PFSK-1 (cell line): Measurements from ENCODE around the gene TULP1.

Experiments used
- FOXP2 ChIP-seq: optimal IDR thresholded peaks from 2 replicates; pipeline ENCODE3; 2011; ENCODE audit warnings: borderline replicate concordance, control low read depth, inconsistent platforms; ENCODE audit not compliant: insufficient read depth; ENCODE audit errors: extremely low read length, extremely low read depth
- POLR2AphosphoS5 ChIP-seq: IDR thresholded peaks from 2 replicates; pipeline ENCODE4 v1.6.1; 2012; ENCODE audit warnings: low read depth, mild to moderate bottlenecking, control low read depth, low read length, moderate library complexity
- REST ChIP-seq, 2 experiments: IDR thresholded peaks; 2 replicates each; pipeline versions ENCODE4 v1.6.1 to v1.8.0; 2011 to 2012; ENCODE audit warnings: low read depth in 2 of 2, low read length in 2 of 2, control low read depth in 1 of 2, inconsistent platforms in 1 of 2, mild to moderate bottlenecking in 1 of 2, moderate library complexity in 1 of 2; ENCODE audit not compliant: insufficient read depth in 1 of 2
- SIN3A ChIP-seq: IDR thresholded peaks from 2 replicates; pipeline ENCODE4 v1.6.1; 2012; ENCODE audit warnings: mild to moderate bottlenecking, low read length, moderate library complexity, borderline replicate concordance; ENCODE audit not compliant: insufficient read depth
- TAF1 ChIP-seq: IDR thresholded peaks from 2 replicates; pipeline ENCODE4 v1.6.1; 2012; ENCODE audit warnings: low read length, control low read depth, borderline replicate concordance; ENCODE audit not compliant: insufficient read depth

The TULP1 gene

GRCh38 chr6:35465646-35466045, 47.0 kb downstream of the TULP1 start:
- no peak for TF ChIP-seq SIN3A
- TF ChIP-seq TAF1, result no peak
- no peak for TF ChIP-seq POLR2AphosphoS5
- no peak for TF ChIP-seq FOXP2
- no peak for TF ChIP-seq REST (IDR thresholded peaks at IDR 0.05; ENCODE audit: insufficient read depth in 1 of 2, low read depth in 2 of 2, low read length in 2 of 2)

- TF ChIP-seq POLR2AphosphoS5, result no peak
- TF ChIP-seq FOXP2, result no peak
- TF ChIP-seq TAF1, result no peak
Observed at GRCh38 chr6:35463292-35463691, 49.4 kb downstream of the TULP1 start.

GRCh38 chr6:35461270-35461669, 51.4 kb downstream of the TULP1 start:
- TF ChIP-seq TAF1 (no peak), SIN3A (no peak), POLR2AphosphoS5 (no peak), FOXP2 (no peak), REST (IDR thresholded peaks at IDR 0.05; ENCODE audit: insufficient read depth in 1 of 2, low read depth in 2 of 2, low read length in 2 of 2) (no peak)

GRCh38 chr6:35457907-35458306, 54.8 kb downstream of the TULP1 start:
- TF ChIP-seq REST (IDR thresholded peaks at IDR 0.05; ENCODE audit: insufficient read depth in 1 of 2, low read depth in 2 of 2, low read length in 2 of 2) (no peak), FOXP2 (no peak), SIN3A (no peak), POLR2AphosphoS5 (no peak), TAF1 (no peak)

GRCh38 chr6:35454391-35455110, 58.1 kb downstream of the TULP1 start:
- TF ChIP-seq TAF1, result no peak
- TF ChIP-seq REST (IDR thresholded peaks at IDR 0.05; ENCODE audit: insufficient read depth in 1 of 2, low read depth in 2 of 2, low read length in 2 of 2), result no peak
- no peak for TF ChIP-seq SIN3A
- no peak for TF ChIP-seq FOXP2
- TF ChIP-seq POLR2AphosphoS5, result no peak
